ENCODE data around the gene SLC6A18.

SLC6A18 gene

GRCh38 chr5:1187234-1187949, 37.8 kb upstream of the SLC6A18 start:
- no peak for DNase-seq

- DNase-seq, result no peak
Observed at GRCh38 chr5:1187950-1188334, 37.2 kb upstream of the SLC6A18 start.

GRCh38 chr5:1188464-1188863, 36.7 kb upstream of the SLC6A18 start:
- DNase-seq, result no peak

GRCh38 chr5:1189269-1189668, 35.9 kb upstream of the SLC6A18 start:
- DNase-seq, result no peak

GRCh38 chr5:1190278-1190677, 34.9 kb upstream of the SLC6A18 start:
- no peak for DNase-seq

GRCh38 chr5:1190837-1191239, 34.3 kb upstream of the SLC6A18 start:
- no peak for DNase-seq

GRCh38 chr5:1192971-1193590, 32.1 kb upstream of the SLC6A18 start:
- DNase-seq, result no peak

- no peak for DNase-seq
Observed at GRCh38 chr5:1193591-1193985, 31.6 kb upstream of the SLC6A18 start.

GRCh38 chr5:1194378-1194777, 30.8 kb upstream of the SLC6A18 start:
- no peak for DNase-seq

- no peak for DNase-seq
Observed at GRCh38 chr5:1195439-1195838, 29.7 kb upstream of the SLC6A18 start.

GRCh38 chr5:1195916-1196315, 29.3 kb upstream of the SLC6A18 start:
- DNase-seq, result no peak

- no peak for DNase-seq
Observed at GRCh38 chr5:1196562-1196961, 28.6 kb upstream of the SLC6A18 start.

- no peak for DNase-seq
Observed at GRCh38 chr5:1197876-1198666, 27.1 kb upstream of the SLC6A18 start.

- DNase-seq, result no peak
Observed at GRCh38 chr5:1199340-1199648, 25.9 kb upstream of the SLC6A18 start.

GRCh38 chr5:1199649-1200494, 25.3 kb upstream of the SLC6A18 start:
- DNase-seq, result no peak

- no peak for DNase-seq
Observed at GRCh38 chr5:1200495-1201326, 24.5 kb upstream of the SLC6A18 start.

GRCh38 chr5:1201327-1202025, 23.7 kb upstream of the SLC6A18 start, which contains the start of gene SLC6A19:
Gene SLC6A19, plus strand, starts transcription at chr5:1201595. Its CDS starts 56 bp downstream, at chr5:1201651.
- no peak for DNase-seq

- DNase-seq, result no peak
Observed at GRCh38 chr5:1202026-1202797, 23.0 kb upstream of the SLC6A18 start.

GRCh38 chr5:1202798-1203185, 22.4 kb upstream of the SLC6A18 start:
- DNase-seq, result no peak

GRCh38 chr5:1203311-1203967, 21.7 kb upstream of the SLC6A18 start:
- DNase-seq, result no peak
